ENCODE data around the gene HLA-DPB1.
"Not testable (repeated sequence)": the region's sequence is repeated elsewhere in the genome, so short reads cannot be mapped to it uniquely, and the experiment has no call there.

The HLA-DPB1 gene

DNA sequence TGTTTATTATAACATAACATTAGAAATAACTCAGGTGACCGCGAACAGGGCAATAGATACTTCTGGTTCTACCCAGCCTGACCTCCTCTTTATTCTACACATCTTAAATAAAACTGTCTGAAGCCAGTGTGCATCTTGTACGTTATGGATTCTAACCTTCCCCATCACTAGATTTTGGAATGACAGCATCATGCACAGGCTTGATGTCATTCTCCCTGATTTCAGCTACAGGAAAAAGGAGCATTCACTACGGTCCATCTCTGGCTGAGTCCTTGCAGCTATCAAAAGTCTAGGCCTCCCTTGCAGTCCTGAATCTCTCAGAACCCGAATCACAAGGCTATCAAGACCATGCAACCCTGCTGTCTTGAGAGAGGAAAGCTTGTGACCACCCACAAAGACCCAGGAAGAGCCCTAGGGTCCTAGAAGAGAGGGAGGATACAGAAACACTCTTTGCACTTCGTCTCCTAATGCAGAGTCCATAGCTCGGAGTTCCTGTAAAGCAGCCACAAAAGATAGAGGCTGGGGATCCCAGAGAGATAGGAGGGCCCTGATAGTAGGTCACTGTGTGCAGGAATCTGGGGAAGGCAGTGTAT lies 3.2 kb upstream of the HLA-DPB1 start:
- DNase-seq, result no peak

DNA sequence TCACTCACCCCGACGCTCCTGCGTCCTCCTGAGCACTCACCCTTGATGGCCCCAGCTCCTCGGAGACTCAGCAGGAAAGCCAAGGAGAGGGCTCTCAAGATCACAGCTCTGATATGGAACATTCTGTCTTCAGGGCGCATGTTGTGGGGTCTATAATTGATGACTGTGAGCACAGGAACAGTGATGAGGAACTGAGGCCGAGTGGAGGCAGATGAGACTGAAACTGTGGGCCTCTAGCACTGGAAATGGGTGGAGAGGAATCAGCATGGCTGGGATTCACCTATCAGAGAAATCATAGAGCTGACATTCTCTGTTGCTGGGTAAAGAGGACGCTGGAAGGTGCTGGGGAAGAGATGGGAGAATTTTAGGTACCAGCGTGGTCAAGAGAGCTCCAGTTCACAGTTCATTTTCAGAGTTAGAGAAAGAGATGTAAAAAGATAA lies 2.3 kb upstream of the HLA-DPB1 start, which contains the start of gene HLA-DPA1:
HLA-DPA1 (minus strand) TSS at position 219 of the 441 bp plus-strand sequence.
- no peak for DNase-seq

DNA sequence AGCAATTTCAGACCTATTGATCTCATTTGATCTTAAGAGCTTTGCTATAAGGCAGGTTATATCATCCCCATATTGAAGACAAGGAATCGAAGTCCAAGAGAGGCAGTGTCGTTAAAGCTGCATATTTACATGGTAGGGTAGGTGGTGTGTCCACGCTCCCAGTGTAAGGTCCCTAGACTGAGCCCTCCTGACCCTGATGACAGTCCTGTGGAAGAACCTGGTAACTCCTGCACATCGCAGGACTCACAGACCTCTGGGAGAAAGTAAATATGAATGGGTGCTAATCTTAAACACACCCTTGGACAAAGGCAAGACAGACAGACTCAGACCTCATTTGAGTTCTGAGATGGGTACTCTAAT lies 602 bp upstream of the HLA-DPB1 start:
- DNase-seq, result no peak

DNA sequence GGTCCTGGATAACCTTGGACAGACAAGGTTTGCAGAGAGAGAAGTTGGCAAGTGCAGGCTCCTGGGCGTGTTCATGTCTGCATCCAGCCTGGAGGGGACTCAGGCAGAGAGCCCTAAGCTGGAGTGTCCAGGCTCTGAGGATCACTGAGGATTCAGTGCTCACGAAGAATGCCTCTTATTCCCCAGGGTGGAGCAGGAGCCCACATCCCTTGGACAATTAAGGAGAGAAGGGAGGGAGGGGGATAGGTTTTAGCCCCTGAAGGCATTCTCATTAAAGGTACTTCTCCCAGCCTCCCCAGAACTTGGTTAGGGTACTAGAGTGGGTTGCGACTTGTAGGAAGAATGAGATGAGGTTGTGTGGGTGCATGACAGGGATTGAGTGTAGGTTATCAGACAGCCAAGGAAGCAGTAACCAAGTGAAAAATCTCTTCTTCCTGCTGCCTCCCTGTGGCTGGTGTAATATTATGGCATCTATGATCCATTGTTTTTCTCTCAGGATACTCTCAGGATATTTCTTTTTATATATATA lies 680 bp downstream of the HLA-DPB1 start:
- no peak for DNase-seq

DNA sequence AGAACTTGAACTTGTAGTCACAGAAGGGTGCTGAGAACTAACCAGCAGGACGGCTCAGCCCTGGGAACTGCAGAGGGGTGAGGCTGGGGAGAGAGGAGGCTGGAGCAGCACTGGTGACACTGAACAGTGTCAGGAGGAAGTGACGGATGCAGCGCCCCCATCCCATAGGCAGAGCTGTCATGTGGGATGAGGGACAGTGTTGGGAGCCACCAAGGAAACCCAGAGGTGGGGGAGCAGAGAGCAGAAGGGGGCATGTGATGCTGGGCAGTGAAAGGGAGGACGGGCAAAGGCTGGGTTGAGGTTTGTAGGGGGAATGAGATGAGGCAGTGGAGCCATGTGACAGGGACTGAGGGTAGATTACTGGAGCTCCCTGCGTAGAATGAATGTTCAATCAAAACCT lies 2.1 kb downstream of the HLA-DPB1 start:
- DNase-seq, result no peak

DNA sequence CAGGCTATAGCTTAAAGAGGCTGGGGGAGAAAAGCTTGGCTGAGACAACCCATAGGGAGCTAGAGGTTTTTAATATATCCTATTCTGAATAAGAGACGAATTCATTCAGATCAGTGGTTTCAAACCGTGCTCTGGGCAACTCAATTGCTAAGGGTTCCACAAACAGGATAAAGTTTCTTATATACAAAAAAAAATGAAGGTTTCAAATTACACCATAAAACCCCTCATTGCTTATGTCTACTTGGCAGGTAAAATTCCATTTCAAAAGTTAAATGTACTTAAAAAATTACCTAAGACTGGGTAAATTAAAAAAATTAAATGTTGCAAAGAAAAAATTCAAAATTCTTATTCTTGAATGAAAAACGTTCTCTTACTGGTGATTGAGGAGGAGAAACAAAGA lies 2.7 kb downstream of the HLA-DPB1 start:
- no peak for DNase-seq

DNA sequence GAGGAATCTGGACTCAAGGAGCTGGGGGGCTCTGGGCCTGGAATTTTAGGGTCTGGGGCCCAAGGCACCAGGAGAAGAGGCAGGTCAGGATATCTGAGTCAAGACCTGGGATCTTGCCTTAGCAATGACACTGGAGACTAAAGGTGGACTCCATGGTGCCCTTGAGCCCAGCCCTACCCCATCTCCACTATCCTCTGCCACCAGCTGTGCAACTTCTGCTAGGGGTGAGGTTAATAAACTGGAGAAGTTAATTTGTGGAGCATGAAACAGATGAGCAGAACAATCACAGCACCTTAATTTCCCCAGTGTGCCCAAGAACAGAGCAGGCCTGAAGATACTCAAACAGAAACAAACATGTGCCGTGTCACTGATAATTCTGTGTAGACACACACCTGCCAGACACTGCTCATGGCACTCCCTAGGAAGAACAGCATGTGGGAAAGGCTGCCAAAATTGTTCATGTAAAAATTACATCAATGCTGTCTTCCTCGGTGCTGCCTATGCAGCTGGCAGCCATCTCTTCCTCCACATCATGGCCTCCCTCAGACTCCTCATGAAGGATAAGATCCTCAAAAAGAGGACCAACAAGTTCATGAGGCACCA lies 3.2 kb downstream of the HLA-DPB1 start:
- no peak for DNase-seq

DNA sequence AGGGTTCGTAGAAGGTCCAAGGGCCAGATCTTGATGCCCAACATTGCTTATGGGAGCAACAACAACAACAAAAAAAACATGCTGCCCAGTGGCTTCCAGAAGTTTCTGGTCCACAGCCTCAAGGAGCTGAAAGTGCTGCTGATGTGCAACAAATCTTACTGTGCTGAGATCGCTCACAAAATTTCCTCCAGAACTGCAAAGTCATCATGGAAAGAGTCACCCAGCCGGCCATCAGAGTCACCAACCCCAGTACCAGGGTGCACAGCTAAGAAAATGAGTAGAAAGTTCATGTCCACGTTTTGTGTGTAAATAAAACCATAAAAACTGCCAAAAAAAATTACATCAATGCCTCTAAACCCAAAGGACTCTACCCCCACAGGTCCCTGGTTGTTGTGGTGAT lies 3.8 kb downstream of the HLA-DPB1 start:
- no peak for DNase-seq

DNA sequence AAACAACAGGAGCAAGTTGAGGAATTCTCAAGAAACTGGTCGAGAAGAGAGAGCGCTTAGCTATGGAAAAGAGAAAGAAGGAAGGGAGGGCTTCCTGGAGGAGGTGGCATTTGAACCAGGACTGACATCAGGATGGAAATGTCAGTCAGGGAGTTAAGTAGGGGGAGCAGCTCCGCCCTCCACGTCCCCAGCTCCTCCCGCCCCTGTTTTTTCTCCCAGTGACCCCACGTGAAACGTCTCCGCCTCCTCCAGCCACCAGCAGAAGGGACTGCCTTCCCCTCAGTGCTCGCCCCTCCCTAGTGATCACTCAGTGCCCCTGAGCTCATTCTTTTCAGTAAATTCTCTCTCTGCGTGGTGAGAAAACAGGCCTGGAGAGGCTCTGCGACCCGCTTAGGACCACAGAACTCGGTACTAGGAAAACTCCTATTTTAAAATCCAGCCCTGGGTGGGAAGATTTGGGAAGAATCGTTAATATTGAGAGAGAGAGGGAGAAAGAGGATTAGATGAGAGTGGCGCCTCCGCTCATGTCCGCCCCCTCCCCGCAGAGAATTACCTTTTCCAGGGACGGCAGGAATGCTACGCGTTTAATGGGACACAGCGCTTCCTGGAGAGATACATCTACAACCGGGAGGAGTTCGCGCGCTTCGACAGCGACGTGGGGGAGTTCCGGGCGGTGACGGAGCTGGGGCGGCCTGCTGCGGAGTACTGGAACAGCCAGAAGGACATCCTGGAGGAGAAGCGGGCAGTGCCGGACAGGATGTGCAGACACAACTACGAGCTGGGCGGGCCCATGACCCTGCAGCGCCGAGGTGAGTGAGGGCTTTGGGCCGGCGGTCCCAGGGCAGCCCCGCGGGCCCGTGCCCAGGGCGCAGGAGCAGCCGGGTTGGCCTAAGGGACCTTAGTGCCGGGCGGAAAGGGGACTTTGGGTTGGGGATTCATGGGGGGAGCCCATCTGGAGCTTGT lies 4.6 kb downstream of the HLA-DPB1 start:
- DNase-seq, result no peak

DNA sequence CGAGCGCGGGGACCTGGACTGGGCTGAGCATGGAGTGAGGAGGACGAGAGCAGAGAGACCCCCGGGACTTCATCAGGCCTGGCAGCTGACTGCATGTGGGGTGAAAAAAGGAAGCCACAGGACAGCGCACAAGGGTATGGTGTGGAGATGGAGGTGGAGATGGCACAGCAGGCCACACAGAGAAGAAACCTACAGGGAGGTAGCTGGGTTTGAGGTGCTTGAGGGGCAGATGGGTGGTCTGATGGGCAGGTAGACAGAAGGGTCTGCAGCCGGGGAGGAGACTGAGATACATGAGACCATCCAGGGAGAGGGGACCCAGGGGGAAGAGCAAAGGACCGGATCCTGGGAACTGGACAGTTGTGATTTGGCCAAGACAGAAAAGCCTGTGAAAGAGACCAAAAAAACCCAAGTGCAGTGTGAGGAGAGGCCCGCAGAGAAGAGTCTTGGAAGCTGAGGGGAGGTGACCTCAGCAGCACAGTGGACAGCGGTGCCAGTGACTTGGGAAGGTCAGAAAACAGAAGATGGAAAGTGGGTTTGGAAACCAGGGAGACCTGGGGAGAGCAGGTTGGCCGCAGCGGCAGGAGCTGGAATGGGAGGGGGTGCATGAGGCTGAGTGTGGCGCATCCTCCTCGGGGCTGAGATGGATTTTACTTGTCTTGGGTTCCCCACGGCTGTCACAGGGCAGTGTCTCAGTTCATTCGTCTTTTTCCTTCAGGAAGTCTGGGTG lies 5.5 kb downstream of the HLA-DPB1 start:
- DNase-seq, result no peak

DNA sequence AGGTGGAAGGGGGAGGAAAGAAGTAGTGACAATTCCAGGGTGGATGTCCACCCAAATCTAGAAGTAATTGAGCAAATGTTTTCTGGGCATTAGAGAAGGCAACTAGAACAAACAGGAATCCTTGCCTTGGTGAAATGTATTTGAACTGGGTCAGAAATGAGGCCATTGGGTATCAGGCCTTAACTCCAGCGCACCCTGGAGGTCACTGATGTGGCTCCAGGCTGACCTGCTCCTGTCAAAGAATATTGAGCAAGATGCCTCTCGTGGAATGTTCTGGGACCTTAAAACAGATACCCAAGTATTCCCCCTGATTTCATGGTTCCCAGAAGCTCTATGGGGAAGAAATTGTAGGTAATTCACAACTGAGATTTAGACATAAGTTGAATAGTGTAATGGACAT lies 6.9 kb downstream of the HLA-DPB1 start:
- no peak for DNase-seq

DNA sequence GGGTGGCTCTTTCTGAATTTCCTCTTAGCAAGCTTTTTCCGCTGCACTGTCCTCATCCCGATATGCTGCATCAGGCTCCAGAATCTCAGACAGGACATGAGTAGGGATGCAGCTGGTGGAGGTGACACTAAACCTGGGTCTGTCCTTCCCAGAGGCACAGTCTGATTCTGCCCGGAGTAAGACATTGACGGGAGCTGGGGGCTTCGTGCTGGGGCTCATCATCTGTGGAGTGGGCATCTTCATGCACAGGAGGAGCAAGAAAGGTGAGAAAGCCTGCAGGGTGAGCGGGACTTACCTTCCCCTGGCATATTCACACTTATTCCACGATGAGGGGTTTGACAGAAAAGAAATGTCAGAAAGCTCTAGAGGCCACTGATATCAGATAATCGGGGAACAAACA lies 9.8 kb downstream of the HLA-DPB1 start:
- DNase-seq, result no peak

DNA sequence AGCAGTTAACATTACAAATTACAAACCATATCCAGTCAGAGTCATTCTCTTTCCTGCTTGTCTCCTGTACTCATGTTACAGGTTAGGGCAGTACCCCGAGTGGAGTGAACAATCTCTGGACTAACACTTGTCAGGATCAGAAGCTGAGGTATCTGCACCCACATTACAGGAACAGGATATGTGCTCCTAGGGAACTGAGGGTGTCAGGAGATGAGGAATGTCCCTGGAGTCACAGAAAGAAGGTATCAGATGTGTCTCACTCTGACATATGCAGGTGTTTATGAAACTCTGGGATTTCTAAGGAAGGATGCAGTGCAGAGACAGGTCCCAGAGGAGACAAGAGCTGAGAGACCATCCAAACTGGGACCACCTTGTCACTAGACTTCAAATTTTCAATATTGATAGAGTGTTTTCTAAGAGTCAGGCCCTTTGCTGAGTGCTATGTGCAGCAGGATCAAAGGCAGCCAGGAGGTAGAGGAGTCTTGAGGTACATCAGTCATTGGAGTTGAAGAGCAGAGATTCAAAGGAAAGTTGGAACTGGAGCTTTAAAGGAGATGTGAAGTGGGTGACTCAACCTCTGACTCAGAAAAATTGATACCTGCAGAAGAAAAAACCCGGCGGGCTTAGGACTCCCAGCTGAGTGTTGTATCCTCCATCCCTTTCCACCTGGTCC lies 12.6 kb downstream of the HLA-DPB1 start:
- DNase-seq, result no peak

DNA sequence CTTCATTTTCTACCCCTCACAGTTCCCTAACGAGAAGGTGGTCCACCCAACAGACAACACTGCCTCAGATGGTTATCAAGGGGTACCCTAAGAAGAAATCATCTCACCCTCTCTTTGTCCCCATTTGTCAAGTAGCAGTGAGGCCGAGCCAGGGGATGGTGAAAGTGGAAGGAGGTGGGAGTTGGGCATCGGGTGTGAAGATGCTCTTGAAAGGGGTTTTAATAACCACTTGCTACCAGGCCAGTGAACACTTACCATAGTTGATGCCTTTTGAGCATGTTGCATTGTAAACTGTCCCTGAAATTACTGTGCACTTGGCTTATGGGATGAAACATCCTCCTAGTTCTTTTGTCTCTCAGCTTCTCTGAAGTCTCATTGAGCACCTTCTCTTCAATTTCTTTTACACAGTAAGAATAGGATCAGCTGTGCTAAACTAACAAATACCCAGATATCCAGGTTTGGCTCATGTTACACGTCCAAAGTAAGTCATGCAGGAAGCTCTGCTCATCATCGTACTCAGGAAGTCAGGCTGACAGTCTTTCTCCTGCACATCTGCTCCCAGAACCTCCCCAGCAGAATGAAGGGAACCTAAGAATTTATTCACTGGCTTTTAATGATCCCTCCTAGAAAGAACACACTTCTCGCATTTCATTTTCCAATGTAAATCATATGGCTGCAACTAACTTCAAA lies 13.3 kb downstream of the HLA-DPB1 start:
- no peak for DNase-seq

DNA sequence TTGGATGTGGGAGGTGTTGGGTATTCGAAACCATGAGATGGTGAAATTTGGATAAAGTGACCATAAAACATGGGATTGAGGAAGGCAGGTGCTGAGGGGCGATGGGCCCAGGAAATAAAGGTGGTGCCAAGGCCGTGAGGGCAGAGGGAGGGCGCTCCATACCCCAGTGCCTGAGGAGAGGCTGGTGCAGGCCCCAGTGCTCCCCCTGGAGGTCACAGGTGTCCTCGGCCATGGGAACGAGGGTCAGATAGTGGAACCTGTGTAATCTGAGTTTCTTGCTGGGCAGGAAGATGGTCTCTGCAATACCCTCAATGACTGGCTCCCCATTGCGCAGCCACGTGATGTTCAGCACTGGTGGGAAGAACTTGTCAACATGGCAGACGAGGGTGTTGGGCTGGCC lies 16.2 kb downstream of the HLA-DPB1 start:
- no peak for DNase-seq

DNA sequence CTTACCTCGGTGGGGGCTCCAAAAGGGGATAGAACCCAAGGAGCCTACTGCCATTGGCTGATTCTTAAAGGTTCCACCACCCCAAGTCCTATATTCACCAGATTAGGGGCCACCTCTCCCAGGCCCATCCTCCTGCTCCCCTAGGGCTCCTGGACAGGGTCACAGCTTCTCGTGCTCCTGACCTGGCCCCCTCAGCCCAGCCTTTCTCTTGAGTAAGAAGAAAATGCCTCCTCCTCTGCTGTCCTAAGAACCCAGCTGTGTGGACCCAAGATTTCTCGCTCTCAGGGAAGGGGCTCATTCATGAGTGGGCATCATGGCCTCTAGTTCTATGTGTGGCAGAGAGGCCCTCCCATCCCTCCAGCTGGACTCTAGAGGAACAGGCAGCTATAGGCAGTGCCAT lies 16.6 kb downstream of the HLA-DPB1 start:
- no peak for DNase-seq

DNA sequence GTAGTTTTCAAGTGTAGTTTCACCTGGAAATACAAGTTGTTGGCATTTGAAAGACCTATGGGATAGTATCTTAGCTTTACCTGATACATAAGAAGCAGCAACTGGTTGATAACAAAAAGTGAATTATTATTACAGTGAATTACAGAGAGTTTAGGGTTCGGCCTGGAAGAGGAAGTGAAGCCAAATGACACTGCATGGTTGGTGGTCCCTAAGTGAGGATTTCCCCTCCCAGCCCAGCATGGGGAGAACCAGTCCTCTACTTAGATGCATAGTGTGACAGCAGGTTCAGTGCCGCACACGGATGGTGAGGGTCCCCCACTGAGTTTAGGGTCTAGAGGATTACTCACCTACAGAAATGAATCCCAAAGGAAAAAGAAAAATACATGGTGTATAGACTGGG lies 18.1 kb downstream of the HLA-DPB1 start:
- no peak for DNase-seq

DNA sequence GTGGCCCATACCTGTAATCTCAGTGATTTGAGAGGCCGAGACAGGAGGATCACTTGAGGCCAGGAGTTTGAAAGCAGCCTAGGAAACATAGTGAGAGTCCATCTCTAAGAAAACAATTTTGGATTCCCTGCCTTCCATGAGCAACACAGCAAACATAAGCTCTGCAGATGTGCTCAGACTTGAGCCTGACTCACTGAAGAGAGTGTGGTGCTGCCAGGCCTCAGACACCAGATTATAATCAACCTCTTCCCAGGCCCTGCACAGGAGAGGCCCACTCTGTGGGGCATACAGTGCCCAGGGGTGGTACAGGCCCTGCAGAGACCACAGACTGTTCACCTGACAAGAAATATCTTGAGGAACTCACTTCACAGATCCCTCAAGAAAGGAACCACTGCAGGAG lies 19.9 kb downstream of the HLA-DPB1 start:
- no peak for DNase-seq

DNA sequence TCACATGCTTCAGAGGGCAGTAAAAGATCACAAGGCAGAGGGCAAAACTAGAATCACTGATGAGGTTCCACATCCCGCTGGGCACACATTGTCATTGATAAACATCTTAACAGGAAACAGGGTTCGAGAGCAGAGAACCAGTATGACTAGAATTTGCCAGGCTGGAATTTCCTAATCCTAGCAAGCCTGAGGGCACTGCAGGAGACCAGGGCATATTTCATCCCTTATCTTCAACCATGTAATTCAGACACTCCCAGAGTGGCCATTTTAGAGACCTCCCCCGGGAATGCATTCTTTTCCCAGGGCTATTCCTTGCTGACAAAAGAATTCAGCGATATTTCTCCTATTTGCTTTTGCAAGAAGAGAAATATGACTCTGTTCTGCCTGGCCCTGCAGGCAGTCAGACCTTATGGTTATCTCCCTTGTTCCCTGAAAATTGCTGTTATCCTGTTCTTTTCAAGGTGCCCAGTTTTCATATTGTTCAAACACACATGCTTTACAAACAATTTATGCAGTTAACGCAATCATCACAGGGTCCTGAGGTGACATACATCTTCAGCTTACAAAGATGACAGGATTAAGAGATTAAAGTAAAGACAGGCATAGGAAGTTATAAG lies 25.4 kb downstream of the HLA-DPB1 start:
- not testable (repeated sequence) for DNase-seq

DNA sequence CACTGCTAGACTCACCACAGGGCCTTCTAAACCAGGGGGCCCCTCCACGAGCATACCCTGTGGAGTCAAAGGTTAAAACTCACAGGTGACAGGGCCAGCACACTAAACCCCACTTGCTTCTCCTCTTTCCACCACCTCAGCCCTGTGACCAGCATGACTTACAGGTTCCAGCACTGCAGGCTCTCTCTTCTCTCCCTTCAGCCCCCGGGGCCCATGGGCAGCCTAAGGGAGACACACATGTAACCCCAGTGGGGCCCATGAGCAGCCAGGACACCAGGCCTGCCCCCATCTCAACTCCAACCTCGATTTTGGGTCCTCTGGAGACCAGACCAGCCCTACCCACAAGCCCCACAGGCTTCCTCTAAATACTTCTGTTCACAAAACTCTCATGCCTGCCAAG lies 28.0 kb downstream of the HLA-DPB1 start:
- no peak for DNase-seq

DNA sequence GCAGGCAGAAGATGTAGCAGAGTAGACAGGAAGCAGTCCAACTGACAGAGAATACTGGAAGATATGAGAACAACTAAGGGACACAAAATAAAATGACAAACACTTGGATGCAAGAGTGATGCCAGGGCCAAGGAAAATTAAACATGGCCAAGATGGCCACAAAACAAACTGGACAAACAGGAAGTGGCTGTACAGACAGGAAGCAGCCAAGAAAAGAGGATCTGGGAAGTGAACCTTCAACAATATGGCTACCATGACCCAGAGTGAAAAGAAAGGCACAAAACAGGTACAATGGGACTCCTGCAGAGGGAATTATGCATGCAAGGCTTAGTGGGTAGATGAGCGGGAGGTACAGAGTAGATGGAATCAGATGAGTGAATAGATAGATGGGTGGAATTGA lies 29.1 kb downstream of the HLA-DPB1 start:
- no peak for DNase-seq

Data from NCI-H1105 treated with DMSO at 0.1 percent for 48 hours (cell line).